NCI-H2081 (cell line): ENCODE data around the gene MTCL1.

Source experiments
- DNase-seq, 2 experiments: peaks; one replicate each; lab custom pipeline; 2025; lab: John Stamatoyannopoulos, UW

MTCL1 gene

GRCh38 chr18:8688216-8688800, 17.0 kb upstream of the MTCL1 start:
- no peak for DNase-seq

- no peak for DNase-seq
These were observed 16.5 kb upstream of the MTCL1 start for GRCh38 chr18:8688816-8689215.

DNA sequence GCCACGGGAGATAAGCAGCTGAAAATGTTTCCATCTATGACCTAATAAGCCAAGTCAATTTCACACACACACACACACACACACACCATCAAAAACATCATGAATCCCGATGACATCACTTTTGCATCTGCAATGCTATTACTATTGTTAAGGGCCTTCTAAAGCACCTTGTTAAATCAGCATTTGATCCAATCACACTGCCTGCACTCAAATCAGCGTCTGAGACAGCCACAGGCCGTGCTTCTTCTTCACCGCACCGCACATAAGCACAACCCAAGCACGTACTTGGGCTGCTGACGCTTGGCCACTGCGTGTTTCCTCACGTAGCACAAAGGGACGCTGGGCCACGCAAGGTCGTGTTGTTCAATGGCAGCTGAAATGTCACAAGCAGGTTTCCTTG, 15.8 kb upstream of the MTCL1 start:
- DNase-seq: no peak

DNA sequence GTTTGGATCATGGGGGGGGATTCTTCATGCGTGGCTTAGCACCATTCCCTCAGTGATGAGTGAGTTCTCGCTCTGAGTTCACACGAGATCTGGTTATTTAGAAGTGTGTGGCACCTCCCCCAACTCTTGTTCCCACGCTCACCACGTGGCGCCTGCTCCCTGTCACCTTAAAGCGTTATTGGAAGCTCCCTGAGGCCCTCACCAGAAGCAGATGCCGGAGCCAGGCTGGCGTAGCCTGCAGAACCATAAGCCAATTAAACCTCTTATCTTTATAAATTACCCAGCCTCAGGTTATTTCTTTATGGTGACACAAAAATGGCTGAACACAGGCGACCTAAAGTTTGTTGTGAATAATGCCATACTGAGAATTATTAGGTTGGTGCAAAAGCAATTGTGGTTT, 10.5 kb upstream of the MTCL1 start:
- no peak for DNase-seq

DNA sequence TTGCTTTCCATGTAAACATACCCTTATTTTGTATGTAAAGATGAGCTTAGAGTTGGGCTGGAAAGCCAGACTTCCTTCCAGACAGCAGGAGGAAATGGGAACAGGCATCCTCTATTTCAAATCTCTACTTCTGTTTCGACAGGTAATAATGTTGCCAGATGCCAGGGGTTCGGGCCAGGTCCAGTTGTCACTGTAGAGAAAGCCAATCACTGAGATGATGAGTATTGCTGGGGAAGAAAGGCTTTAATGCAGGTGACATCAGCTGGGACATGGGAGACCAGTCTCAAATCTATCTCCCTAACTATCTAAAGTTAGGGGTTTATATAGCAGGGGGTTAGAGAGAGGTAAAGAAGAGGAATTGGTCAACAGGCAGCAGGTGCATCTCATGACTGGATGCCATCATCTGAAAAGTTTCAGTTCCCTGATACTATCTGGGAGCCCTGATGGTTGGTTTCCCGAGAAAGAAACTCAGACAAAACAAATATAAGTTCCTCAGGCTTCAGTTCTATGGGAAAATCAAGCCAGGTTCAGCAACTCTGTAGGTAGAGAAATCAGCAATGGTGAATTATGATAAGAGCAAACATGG, 9.3 kb upstream of the MTCL1 start:
- no peak for DNase-seq

DNA sequence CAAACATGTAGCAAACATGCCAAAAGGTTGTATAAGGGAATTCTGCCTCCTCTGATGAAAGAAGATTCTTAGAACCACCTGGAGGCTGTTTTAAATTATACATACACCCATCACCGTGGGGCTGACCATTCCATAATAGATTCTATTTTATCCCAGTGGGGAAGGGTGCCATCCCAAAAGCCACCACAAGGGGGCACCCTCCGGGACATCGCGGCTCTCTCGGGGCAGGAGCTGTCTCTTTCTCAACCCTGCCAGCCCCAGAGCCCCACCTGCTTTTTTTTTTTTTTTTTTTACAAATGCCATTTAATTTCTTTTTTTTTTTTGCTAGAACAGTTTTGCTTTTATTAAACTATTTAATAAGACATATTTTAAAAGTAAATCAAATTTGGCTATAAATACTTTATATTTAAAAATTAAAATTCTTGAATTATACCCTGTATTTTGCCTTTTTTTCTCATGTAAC, 8.6 kb upstream of the MTCL1 start:
- DNase-seq: peak; percentile 57 to 61

GRCh38 chr18:8699126-8699525, 6.2 kb upstream of the MTCL1 start:
- DNase-seq: no peak

DNA sequence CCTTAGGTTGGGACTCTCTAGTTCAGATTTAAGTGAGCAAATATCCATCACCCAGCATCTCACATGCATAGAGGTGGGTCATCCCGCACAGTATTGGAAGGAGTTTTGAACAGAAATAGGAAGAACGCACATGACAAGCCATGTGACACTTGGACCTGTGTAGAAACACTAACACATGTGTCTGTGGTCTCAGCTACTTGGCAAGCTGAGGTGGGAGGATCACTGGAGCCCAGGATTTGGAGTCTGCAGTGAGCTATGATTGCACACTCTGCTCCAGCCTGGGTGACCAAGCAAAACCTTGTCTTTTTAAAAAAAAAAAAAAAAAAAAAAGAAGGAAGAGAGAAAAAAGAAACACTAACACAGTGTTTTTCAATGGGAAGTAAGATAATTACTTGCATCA, 5.4 kb upstream of the MTCL1 start:
- no peak for DNase-seq

GRCh38 chr18:8701546-8702118, 3.7 kb upstream of the MTCL1 start:
- no peak for DNase-seq

DNA sequence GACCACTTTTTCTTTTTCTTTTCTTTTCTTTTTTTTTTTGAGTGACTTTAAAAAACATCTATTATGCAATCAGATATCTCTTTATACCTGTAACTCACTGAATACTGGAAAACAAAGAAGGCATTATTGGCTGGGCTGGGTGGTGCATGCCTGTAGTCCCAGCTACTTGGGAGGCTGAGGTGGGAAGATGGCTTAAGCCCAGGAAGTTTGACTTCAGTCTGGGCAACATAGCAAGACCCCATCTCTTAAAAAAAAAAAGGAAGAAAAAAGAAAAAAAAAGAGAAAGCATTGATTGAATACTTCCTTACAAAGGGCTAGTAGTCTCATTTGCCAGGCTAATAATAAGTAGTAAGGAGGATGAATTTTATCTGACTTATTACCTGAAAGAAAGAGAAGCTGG, 2.7 kb upstream of the MTCL1 start:
- no peak for DNase-seq

- no peak for DNase-seq
These were observed 2.2 kb upstream of the MTCL1 start for GRCh38 chr18:8703092-8703709.

- no peak for DNase-seq
These were observed 1.5 kb upstream of the MTCL1 start for GRCh38 chr18:8703781-8704301.

- DNase-seq: peak; percentile 81 to 87
These were observed 757 bp upstream of the MTCL1 start for GRCh38 chr18:8704361-8705237.

DNA sequence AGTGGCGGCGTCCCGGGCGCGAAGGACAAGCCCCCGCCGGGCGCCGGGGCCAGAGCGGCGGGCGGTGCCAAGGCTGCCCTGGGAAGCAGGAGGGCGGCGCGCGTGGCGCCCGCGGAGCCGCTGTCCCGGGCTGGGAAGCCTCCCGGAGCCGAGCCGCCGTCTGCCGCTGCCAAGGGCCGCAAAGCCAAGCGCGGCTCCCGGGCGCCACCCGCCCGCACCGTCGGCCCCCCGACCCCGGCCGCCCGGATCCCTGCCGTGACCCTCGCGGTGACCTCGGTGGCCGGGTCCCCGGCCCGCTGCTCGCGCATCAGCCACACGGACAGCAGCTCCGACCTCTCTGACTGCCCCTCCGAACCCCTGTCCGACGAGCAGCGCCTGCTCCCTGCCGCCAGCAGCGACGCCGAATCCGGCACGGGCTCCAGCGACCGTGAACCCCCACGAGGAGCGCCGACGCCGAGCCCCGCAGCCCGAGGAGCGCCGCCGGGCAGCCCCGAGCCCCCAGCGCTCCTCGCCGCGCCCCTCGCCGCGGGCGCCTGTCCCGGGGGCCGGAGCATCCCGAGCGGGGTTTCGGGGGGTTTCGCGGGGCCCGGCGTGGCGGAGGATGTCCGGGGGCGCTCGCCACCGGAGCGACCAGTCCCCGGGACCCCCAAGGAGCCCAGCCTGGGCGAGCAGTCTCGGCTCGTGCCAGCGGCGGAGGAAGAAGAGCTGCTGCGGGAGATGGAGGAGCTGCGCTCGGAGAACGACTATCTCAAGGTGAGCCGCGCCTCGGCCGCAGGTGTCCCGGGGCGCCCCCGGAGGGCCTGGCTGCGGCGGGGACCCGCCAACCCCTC, 820 bp downstream of the MTCL1 start:
- DNase-seq: peak in 1 of 2 experiments; percentile 25

DNA sequence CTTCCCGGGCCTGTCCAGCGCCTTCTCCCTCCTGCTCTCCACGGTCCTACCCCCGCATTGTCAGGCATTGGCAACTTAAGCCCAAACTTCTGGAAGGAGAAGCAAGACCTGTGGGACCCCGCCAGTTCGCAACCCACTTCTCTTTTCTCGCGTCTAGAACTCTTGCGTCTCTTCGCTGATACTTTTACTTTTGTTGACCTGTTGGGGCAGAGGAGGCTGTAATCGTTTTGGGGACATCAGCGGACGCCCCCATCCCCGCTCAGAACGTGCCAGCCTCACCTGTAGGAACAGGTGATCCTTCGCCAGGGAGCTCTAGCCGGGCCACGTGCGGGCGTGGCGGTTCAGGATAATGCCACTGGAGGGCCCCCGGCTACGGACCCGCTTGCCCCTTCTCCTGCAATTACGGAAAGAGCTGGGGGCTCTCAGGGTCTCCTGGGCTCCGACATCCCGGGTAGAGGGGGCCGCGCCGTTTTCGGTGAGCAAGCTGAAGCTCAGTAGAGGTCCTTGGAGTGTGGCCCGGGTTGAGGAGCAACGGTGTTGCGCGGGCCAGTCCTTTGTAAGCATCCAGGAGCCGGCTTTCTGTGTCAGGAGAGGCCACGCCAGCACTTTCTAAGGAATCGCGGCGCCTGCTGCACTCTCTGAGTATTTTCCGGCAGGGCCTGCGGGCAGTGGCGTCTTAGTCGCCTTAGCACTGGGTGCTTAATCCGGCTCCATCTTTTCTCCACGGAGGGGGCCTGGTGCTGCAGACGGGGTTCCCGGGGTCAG, 1.6 kb downstream of the MTCL1 start:
- peak; percentile 44 to 71 for DNase-seq

DNA sequence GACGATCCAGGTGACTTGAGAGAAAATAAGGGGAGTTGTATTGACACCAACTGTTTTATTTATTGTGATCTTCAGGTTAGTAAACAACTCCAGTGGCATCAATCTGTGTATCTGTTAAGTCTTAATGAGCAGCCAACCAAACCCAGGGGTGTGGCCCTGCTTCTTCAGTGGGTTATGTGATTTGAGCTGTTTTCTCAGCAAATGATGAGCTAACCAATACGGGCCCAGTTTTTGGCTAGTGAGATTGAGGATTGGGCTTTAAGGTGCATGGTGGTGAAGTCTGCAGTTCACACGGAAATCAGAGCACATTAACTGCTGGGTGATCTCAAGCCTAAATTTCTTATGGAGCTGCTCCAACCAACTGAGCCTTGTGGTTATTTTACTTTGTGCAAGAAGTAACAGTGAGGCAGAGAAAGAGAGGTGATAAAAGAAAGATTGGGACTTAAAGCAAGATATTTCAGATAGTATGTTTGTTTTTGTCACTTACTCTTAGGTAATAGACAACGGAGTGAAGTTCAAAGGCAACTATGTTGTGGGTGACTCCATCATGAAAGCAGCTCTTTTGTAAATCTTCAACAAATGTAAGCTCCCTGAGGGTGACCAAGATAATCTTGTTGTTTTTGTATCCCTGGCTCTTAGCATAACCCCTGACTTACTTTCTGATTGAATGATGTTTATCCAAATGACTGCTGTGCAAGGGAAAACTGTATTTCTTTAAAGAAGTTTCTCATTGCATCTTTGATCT, 2.4 kb downstream of the MTCL1 start:
- DNase-seq: peak in 1 of 2 experiments; percentile 68

- peak in 1 of 2 experiments; percentile 21 for DNase-seq
These were observed 3.3 kb downstream of the MTCL1 start for GRCh38 chr18:8708670-8709069.

GRCh38 chr18:8709248-8710059, 4.1 kb downstream of the MTCL1 start:
- no peak for DNase-seq

DNA sequence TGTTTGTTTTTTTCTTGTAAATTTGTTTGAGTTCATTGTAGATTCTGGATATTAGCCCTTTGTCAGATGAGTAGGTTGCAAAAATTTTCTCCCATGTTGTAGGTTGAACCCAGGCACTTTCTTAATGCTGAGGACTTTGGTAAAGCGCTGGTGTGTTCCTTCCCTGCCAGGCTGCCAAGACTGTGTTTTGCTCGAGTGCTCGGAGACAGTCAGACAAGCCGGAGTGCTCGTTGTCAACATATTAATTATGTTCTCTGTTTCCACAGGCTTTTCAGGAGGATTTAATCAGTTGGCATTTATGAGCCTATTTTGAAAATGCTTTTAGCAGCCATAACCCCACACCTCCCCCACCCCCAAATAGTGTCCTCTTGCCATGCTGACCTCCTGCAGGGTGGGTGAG, 6.4 kb downstream of the MTCL1 start:
- peak in 1 of 2 experiments; percentile 56 for DNase-seq
